Kidney tubule cell (primary cell): ENCODE results near the gene SEPTIN14.
"Not testable (repeated sequence)": the region's sequence is repeated elsewhere in the genome, so short reads cannot be mapped to it uniquely, and the experiment has no call there.

Source experiments
- DNase-seq: peaks from one replicate; pipeline ENCODE4 v3.0.0-alpha.2; 2018; ENCODE audit warnings: low spot score

SEPTIN14 gene

DNA sequence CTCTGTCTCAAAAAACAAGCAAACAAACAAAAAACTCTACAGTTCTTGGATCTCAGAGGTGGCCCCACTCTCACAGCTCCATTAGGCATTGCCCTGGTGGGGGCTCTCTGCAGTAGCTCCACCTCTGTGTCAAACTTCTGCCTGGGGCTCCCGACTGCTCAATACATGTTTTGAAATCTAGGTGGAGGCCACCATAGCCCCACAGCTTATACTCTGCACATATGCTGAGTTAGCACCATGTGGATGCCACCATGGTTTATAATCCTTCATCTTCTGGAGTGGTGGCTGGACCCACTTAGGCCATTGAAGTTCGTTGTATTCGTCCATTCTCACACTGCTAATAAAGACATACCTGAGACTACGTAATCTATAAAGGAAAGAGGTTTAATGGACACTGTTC lies 78.4 kb downstream of the SEPTIN14 start:
- DNase-seq: no peak

DNA sequence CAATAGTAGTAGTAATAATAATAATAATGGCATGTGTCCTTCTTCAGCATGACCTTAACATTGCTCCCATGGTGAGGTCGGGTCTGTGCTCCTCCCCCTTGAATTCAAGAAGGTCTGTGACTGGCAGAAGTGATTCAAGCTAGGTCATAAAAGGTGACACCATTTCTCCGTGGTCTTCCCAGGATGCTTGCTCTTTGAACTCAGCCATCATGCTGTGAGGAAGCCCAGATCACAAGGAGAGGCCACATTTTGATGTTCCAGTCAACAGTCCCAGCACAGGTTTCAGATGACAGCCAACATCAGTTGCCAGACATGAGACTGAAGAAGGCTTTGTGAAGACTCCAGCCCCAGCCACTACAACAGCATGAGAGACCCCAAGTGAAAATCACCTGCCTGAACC lies 83.9 kb downstream of the SEPTIN14 start:
- no peak for DNase-seq

- DNase-seq: no peak
Observed at GRCh38 chr7:55776196-55776595, 86.4 kb downstream of the SEPTIN14 start.

- DNase-seq: no peak
Observed at GRCh38 chr7:55775051-55775420, 87.5 kb downstream of the SEPTIN14 start.

DNA sequence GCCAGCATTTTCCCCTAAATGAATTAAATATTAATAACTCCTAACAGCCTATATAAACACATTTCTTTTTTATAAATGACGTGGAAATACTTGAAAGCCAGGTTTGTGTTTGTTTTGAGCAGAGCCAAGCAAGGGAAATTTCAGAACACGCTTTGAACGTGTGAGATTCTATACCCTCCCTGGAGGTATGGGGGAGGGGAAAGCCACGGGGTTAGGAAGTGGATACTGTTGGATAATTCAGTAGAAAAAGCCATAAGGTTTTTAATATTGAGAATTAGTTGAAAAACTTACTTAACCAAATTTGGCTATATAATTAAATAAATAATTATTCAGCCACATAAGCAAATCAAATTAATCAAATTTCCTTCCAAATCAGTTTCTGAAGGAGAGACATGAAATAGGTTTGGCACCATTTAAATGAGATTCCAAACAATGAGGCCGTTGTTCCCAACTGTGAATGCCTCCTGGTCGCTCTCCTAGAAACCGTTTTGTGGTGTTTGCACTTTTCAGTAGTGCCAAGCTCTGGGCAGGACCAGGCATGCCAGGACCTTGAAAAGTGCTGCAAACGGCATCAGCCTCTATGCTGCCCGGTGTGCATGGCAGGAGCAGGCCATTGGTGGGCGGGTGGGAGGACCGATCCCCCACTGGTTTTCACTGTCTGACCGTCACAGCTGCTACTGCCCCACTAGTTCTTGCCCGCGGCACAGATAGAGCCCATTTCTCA lies 88.1 kb downstream of the SEPTIN14 start:
- peak; percentile 6 for DNase-seq

GRCh38 chr7:55770778-55771177 lies 91.8 kb downstream of the SEPTIN14 start:
- no peak for DNase-seq

- not testable (repeated sequence) for DNase-seq
Observed at GRCh38 chr7:55753274-55753862, 109.2 kb downstream of the SEPTIN14 start.

- DNase-seq: not testable (repeated sequence)
Observed at GRCh38 chr7:55744706-55745105, 117.8 kb downstream of the SEPTIN14 start.
